C1 segment of cervical spinal cord (tissue), 14 donors: ENCODE measurements around the gene CEP55.
"Not testable (repeated sequence)": the region's sequence is repeated elsewhere in the genome, so short reads cannot be mapped to it uniquely, and the experiment has no call there.

ENCODE experiments used
- DNase-seq, 14 donors: peaks; one replicate each; lab custom pipeline; 2025; lab: John Stamatoyannopoulos, UW

The CEP55 gene

GRCh38 chr10:93496322-93497041, at the start of gene CEP55:
CEP55 (plus strand) TSS chr10:93496612; CDS start chr10:93500052, 3,440 bp downstream.
- peak; percentile 24 to 93 (median 82) for DNase-seq

GRCh38 chr10:93447019-93447418, 49.4 kb upstream of the CEP55 start:
- no peak for DNase-seq

GRCh38 chr10:93447970-93448369, 48.4 kb upstream of the CEP55 start:
- DNase-seq = no peak

GRCh38 chr10:93451244-93451947, 45.0 kb upstream of the CEP55 start:
- no peak for DNase-seq

GRCh38 chr10:93452143-93452542, 44.3 kb upstream of the CEP55 start:
- no peak for DNase-seq

GRCh38 chr10:93454146-93454545, 42.3 kb upstream of the CEP55 start:
- no peak for DNase-seq

- no peak for DNase-seq
Measured at GRCh38 chr10:93454736-93455135, 41.7 kb upstream of the CEP55 start.

- DNase-seq = no peak
Measured at GRCh38 chr10:93456480-93456879, 39.9 kb upstream of the CEP55 start.

GRCh38 chr10:93457511-93457910, 38.9 kb upstream of the CEP55 start:
- DNase-seq = no peak

- DNase-seq = peak in 2 of 14 donors; percentile 10 to 11
Measured at GRCh38 chr10:93458821-93459257, 37.6 kb upstream of the CEP55 start.

- no peak for DNase-seq
Measured at GRCh38 chr10:93459466-93459865, 36.9 kb upstream of the CEP55 start.

GRCh38 chr10:93461109-93461806, 35.2 kb upstream of the CEP55 start:
- no peak for DNase-seq

- DNase-seq = no peak
Measured at GRCh38 chr10:93461807-93462178, 34.6 kb upstream of the CEP55 start.

GRCh38 chr10:93462371-93462770, 34.0 kb upstream of the CEP55 start:
- no peak for DNase-seq

GRCh38 chr10:93462881-93463280, 33.5 kb upstream of the CEP55 start:
- DNase-seq = peak in 1 of 14 donors; percentile 10

GRCh38 chr10:93463723-93464476, 32.5 kb upstream of the CEP55 start:
- peak in 1 of 14 donors; percentile 17 for DNase-seq

- DNase-seq = no peak
Measured at GRCh38 chr10:93464776-93465388, 31.5 kb upstream of the CEP55 start.

- DNase-seq = peak in 9 of 14 donors; percentile 14 to 79 (median 33)
Measured at GRCh38 chr10:93465806-93466675, 30.4 kb upstream of the CEP55 start.

GRCh38 chr10:93467635-93468034, 28.8 kb upstream of the CEP55 start:
- DNase-seq = not testable (repeated sequence)
